K562 (cell line): ENCODE data around the gene FKRP.

Experiments
- ADNP ChIP-seq: fragments of 200-800 bp; sonication (Bioruptor generic); IDR thresholded peaks from 2 replicates; pipeline ENCODE4 v1.6.1; 2016; ENCODE audit warnings: missing genetic modification characterization, missing compliant biosample characterization
- CBX5 ChIP-seq: IDR thresholded peaks from 2 replicates; pipeline ENCODE4 v1.6.1; 2014; ENCODE audit warnings: low read depth, borderline replicate concordance
- CBX8 ChIP-seq: fragments of 200-600 bp; sonication (generic); IDR thresholded peaks from 2 replicates; pipeline ENCODE4 v1.6.1; 2012; ENCODE audit warnings: borderline replicate concordance, mixed run types, low read depth, mild to moderate bottlenecking, moderate library complexity, mixed read lengths, low read length, control low read depth, inconsistent platforms; ENCODE audit not compliant: poor library complexity, severe bottlenecking; ENCODE audit errors: extremely low read depth
- HLTF ChIP-seq: fragments of 450-650 bp; IDR thresholded peaks from 2 replicates; pipeline ENCODE4 v1.6.1; 2016
- POLR2A ChIP-seq: fragments of 450-650 bp; conservative IDR thresholded peaks from 2 replicates; pipeline ENCODE4 v1.6.1; 2016
- SMAD3 ChIP-seq: fragments of 450-650 bp; formaldehyde crosslinking; conservative IDR thresholded peaks from 2 replicates; pipeline ENCODE4 v1.4.0; 2020; ENCODE audit warnings: mild to moderate bottlenecking
- TSHZ1 ChIP-seq: fragments of 250-450 bp; sonication (Bioruptor Pico); IDR thresholded peaks from 2 replicates; pipeline ENCODE4 v1.4.0; 2020; ENCODE audit warnings: mild to moderate bottlenecking, moderate library complexity
- TF ChIP-seq, protein P1 (sequence below), 3 experiments: IDR thresholded peaks in 2 of 3; conservative IDR thresholded peaks in 1 of 3; 2 replicates each; pipeline ENCODE4 v1.5.1; 2011 to 2012; ENCODE audit warnings: low read length in 3 of 3, mild to moderate bottlenecking in 3 of 3, control low read depth in 2 of 3, improper control_type of control experiment in 1 of 3, inconsistent platforms in 1 of 3, low read depth in 1 of 3, mixed read lengths in 1 of 3, moderate library complexity in 1 of 3; ENCODE audit not compliant: insufficient read depth in 2 of 3

DNA sequence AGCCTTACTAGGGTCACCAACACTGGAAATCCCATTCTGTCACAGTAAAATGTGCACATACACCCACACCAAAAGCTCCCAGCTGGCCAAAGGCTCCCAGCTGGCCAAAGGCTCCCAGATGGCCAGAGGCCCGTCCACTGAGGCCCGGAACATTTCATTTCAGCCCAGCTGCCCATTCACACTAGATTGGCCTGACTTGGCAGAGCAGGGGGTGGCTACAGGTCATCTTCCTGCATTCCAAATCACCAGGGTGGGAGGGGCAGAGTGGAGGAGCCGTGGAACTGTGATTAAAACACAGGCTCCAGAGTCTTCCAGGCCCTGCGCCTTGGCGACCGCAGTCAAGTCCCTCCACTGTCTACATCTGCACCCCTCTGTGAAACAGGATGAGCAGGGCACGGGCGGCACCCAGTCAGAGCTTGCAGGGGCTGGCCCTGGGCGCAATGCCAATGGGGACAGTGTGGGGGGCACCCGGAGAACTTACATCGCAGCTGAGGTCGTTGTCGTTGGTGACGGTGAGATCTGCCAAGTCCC is 18.8 kb upstream of the FKRP start:
- TF ChIP-seq, protein P1, sequence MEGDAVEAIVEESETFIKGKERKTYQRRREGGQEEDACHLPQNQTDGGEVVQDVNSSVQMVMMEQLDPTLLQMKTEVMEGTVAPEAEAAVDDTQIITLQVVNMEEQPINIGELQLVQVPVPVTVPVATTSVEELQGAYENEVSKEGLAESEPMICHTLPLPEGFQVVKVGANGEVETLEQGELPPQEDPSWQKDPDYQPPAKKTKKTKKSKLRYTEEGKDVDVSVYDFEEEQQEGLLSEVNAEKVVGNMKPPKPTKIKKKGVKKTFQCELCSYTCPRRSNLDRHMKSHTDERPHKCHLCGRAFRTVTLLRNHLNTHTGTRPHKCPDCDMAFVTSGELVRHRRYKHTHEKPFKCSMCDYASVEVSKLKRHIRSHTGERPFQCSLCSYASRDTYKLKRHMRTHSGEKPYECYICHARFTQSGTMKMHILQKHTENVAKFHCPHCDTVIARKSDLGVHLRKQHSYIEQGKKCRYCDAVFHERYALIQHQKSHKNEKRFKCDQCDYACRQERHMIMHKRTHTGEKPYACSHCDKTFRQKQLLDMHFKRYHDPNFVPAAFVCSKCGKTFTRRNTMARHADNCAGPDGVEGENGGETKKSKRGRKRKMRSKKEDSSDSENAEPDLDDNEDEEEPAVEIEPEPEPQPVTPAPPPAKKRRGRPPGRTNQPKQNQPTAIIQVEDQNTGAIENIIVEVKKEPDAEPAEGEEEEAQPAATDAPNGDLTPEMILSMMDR (IDR thresholded peaks at IDR 0.05 in 2 of 3, conservative IDR thresholded peaks at IDR 0.05 in 1 of 3; ENCODE audit: insufficient read depth in 2 of 3, low read depth in 1 of 3, low read length in 3 of 3) = no peak
- TF ChIP-seq POLR2A (no peak), HLTF (no peak), CBX8 (no peak), SMAD3 (no peak), TSHZ1 (CRISPR knock-in tag) (no peak), CBX5 (no peak), ADNP (no peak)
